Type B pancreatic cell (in vitro differentiated cells): Measurements from ENCODE around the gene LSM6. TPM values are rescaled to one million over a fixed set of nuclear protein-coding genes. Genes with fewer than 3 reads are reported as not detected.

Experiments
- DNase-seq: peaks from one replicate; pipeline ENCODE4 v3.0.0; 2021; ENCODE audit warnings: mixed read lengths; ENCODE audit not compliant: unreplicated experiment; ENCODE audit errors: extremely low spot score
- H3K27ac Mint-ChIP-seq: 2 replicates; pipeline ENCODE4 v1.8.0; 2021; ENCODE audit warnings: mild to moderate bottlenecking, mixed read lengths
- H3K27me3 Mint-ChIP-seq: 2 replicates; pipeline ENCODE4 v1.8.0; 2021; ENCODE audit warnings: mixed read lengths
- H3K36me3 Mint-ChIP-seq: 2 replicates; pipeline ENCODE4 v1.8.0; 2021; ENCODE audit warnings: mixed read lengths
- H3K4me1 Mint-ChIP-seq: one replicate; pipeline ENCODE4 v1.8.0; 2021; ENCODE audit warnings: mixed read lengths; ENCODE audit not compliant: unreplicated experiment
- H3K4me3 Mint-ChIP-seq: 2 replicates; pipeline ENCODE4 v1.8.0; 2021; ENCODE audit warnings: mild to moderate bottlenecking, mixed read lengths
- H3K9me3 Mint-ChIP-seq: 2 replicates; pipeline ENCODE4 v1.8.0; 2021; ENCODE audit warnings: mixed read lengths
- CTCF ChIP-seq: fragments of 200-600 bp; sonication (generic); conservative IDR thresholded peaks from 2 replicates; pipeline ENCODE4 v1.5.0; 2021; ENCODE audit warnings: antibody characterized with exemption, mild to moderate bottlenecking
- total RNA-seq: library from RNA; stranded (reverse); gene quantifications from 2 replicates; pipeline ENCODE4 v1.2.1, GENCODE V29; 2021; ENCODE audit warnings: low replicate concordance

LSM6 gene
- total RNA-seq, 1 donor from 2014 or later, result 41.1 TPM

GRCh38 chr4:146170149-146170548, 5.4 kb upstream of the LSM6 start:
- Mint-ChIP-seq H3K9me3 (no peaks in the 10 kb centered on the region), H3K4me1 (no peaks in the 10 kb centered on the region), H3K27ac (no peak overlapping the region), H3K27me3 (no peaks in the 10 kb centered on the region), H3K36me3 (no peaks in the 10 kb centered on the region), H3K4me3 (no peak overlapping the region)
- TF ChIP-seq CTCF, result no peak
- no peak for DNase-seq

GRCh38 chr4:146176891-146177290, 1.4 kb downstream of the LSM6 start:
- H3K4me3 Mint-ChIP-seq, result peak overlapping the region; percentile 91
- no peak for TF ChIP-seq CTCF
- no peak for DNase-seq
- peak overlapping the region; percentile 64 for H3K27ac Mint-ChIP-seq
- H3K4me1 Mint-ChIP-seq, result peaks cover 30% of the 10 kb centered on the region
- H3K27me3 Mint-ChIP-seq, result no peaks in the 10 kb centered on the region
- no peaks in the 10 kb centered on the region for H3K36me3 Mint-ChIP-seq
- no peaks in the 10 kb centered on the region for H3K9me3 Mint-ChIP-seq

- no peaks in the 10 kb centered on the region for H3K27me3 Mint-ChIP-seq
- H3K4me3 Mint-ChIP-seq, result peak overlapping the region; percentile 62
- H3K27ac Mint-ChIP-seq, result peak overlapping the region; percentile 3
- H3K4me1 Mint-ChIP-seq, result peaks cover 30% of the 10 kb centered on the region
- peaks cover 5% of the 10 kb centered on the region for H3K36me3 Mint-ChIP-seq
- no peak for DNase-seq
- no peak for TF ChIP-seq CTCF
- H3K9me3 Mint-ChIP-seq, result no peaks in the 10 kb centered on the region
Measured at GRCh38 chr4:146178126-146178525, 2.6 kb downstream of the LSM6 start.

- H3K4me1 Mint-ChIP-seq, result peaks cover 30% of the 10 kb centered on the region
- TF ChIP-seq CTCF, result no peak
- no peaks in the 10 kb centered on the region for H3K9me3 Mint-ChIP-seq
- DNase-seq, result no peak
- H3K27ac Mint-ChIP-seq, result no peak overlapping the region
- peaks cover 5% of the 10 kb centered on the region for H3K36me3 Mint-ChIP-seq
- H3K27me3 Mint-ChIP-seq, result no peaks in the 10 kb centered on the region
- no peak overlapping the region for H3K4me3 Mint-ChIP-seq
Measured at GRCh38 chr4:146179784-146180370, 4.4 kb downstream of the LSM6 start.

- H3K27me3 Mint-ChIP-seq, result no peaks in the 10 kb centered on the region
- no peak for TF ChIP-seq CTCF
- no peak overlapping the region for H3K4me3 Mint-ChIP-seq
- peaks cover 21% of the 10 kb centered on the region for H3K4me1 Mint-ChIP-seq
- DNase-seq, result no peak
- no peak overlapping the region for H3K27ac Mint-ChIP-seq
- no peaks in the 10 kb centered on the region for H3K9me3 Mint-ChIP-seq
- peaks cover 19% of the 10 kb centered on the region for H3K36me3 Mint-ChIP-seq
Measured at GRCh38 chr4:146182443-146182842, 6.9 kb downstream of the LSM6 start.

- TF ChIP-seq CTCF, result no peak
- no peak for DNase-seq
- peaks cover 21% of the 10 kb centered on the region for H3K36me3 Mint-ChIP-seq
- no peaks in the 10 kb centered on the region for H3K27me3 Mint-ChIP-seq
- H3K9me3 Mint-ChIP-seq, result no peaks in the 10 kb centered on the region
- H3K4me1 Mint-ChIP-seq, result peaks cover 18% of the 10 kb centered on the region
- H3K4me3 Mint-ChIP-seq, result no peak overlapping the region
- H3K27ac Mint-ChIP-seq, result no peak overlapping the region
Measured at GRCh38 chr4:146183209-146183608, 7.7 kb downstream of the LSM6 start.
